Esophagus squamous epithelium (tissue), 5 donors: ENCODE measurements around the gene BAIAP3. TPM values are rescaled to one million over a fixed set of nuclear protein-coding genes. Genes with fewer than 3 reads are reported as not detected.
"Not testable (repeated sequence)": the region's sequence is repeated elsewhere in the genome, so short reads cannot be mapped to it uniquely, and the experiment has no call there.

Source experiments
- DNase-seq: peaks from one replicate; lab custom pipeline; 2025; lab: John Stamatoyannopoulos, UW
- H3K27ac ChIP-seq, 4 donors: fragments of 200-600 bp; sonication (generic); one replicate each; pipeline ENCODE4 v1.5.1; 2016 to 2019; ENCODE audit warnings: mild to moderate bottlenecking in 1 of 4
- H3K27me3 ChIP-seq, 4 donors: fragments of 200-600 bp; sonication (generic); 1 replicate in 3 of 4; 2 replicates in 1 of 4; pipeline versions ENCODE4 v1.5.1 to v1.6.0; 2017 to 2021; ENCODE audit warnings: antibody characterized with exemption in 1 of 4
- H3K36me3 ChIP-seq, 3 donors: fragments of 200-600 bp; sonication (generic); one replicate each; pipeline ENCODE4 v1.5.1; 2016 to 2019
- H3K4me1 ChIP-seq, 3 donors: fragments of 200-600 bp; sonication (generic); one replicate each; pipeline ENCODE4 v1.5.1; 2017 to 2019
- H3K4me3 ChIP-seq, 4 donors: fragments of 200-600 bp; sonication (generic); 1 replicate in 3 of 4; 2 replicates in 1 of 4; pipeline ENCODE4 v1.5.1; 2016 to 2019; ENCODE audit warnings: mild to moderate bottlenecking in 2 of 4, moderate library complexity in 1 of 4
- H3K9me3 ChIP-seq, 3 donors: fragments of 200-600 bp; sonication (generic); one replicate each; pipeline ENCODE4 v1.5.1; 2016 to 2019
- POLR2A ChIP-seq, 4 donors: fragments of 450-650 bp; IDR thresholded peaks; one replicate each; pipeline ENCODE4 v1.6.1; 2017; ENCODE audit warnings: antibody characterized with exemption in 4 of 4, mild to moderate bottlenecking in 4 of 4, moderate library complexity in 3 of 4
- WGBS, 2 donors: methylation state at CpG; one replicate each; pipeline ENCODE4 v1.1.5; 2018; 5-methylcytosine and 5-hydroxymethylcytosine counted together
- intact Hi-C: fragments of 100-400 bp; cut with DNase I; formaldehyde crosslinking; loops from one replicate; pipeline ENCODE4 v1.15.0; 2022
- total RNA-seq, 4 donors: library from RNA; depleted of rRNA; stranded (reverse); fragments of >200 nt; gene quantifications; one replicate each; pipeline ENCODE4 v1.1.0, GENCODE V29; 2016
- TF ChIP-seq, protein P1 (sequence below), 6 experiments: fragments of 450-650 bp in 4 of 6; fragments of 200-600 bp in 2 of 6; sonication (generic) in 2 of 6; IDR thresholded peaks; one replicate each; pipeline ENCODE4 v1.5.1; 2016 to 2019; ENCODE audit warnings: antibody characterized with exemption in 6 of 6, mild to moderate bottlenecking in 4 of 6, moderate library complexity in 4 of 6
- donor health status: DM: yes; HTN: yes; CAD: no.

The BAIAP3 gene
- total RNA-seq, 4 donors from 2014 or later: 0.68 to 2.7 (median 1.00) TPM

DNA sequence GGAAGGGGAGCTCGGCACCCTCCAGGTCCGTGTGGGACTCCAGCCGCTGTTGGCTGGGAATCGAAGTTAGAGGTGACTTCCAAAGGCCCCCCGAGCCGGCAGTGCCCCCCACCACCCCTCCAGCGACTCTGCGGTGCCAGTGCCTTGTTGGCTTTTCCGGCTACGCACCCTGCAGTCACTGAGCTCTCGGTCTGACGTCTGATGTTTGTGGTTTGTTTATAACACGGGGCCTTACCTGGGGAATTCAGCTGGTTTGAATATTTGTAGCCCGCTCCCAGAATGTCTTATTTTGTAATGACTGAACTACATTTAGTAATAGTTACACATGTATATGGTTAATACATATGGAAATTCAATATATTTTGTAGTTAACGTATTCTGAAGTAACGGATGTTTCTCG lies 7.1 kb upstream of the BAIAP3 start:
- 70 to 82% methylated on average over 5 to 10 of the region's 17 CpGs for WGBS, 2 donors
- Histone ChIP-seq H3K4me1 (peaks cover under 1 to 5% (median 3%) of the 10 kb centered on the region in 3 donors), H3K27me3 (peaks cover 0 to 13% (median 0%) of the 10 kb centered on the region in 4 donors), H3K27ac (peak overlapping the region in 1 of 4 donors; percentile 16), H3K36me3 (peaks cover 10 to 58% (median 22%) of the 10 kb centered on the region in 3 donors), H3K4me3 (no peak overlapping the region), H3K9me3 (peaks cover 0 to 7% (median 4%) of the 10 kb centered on the region in 3 donors)
- TF ChIP-seq, protein P1, sequence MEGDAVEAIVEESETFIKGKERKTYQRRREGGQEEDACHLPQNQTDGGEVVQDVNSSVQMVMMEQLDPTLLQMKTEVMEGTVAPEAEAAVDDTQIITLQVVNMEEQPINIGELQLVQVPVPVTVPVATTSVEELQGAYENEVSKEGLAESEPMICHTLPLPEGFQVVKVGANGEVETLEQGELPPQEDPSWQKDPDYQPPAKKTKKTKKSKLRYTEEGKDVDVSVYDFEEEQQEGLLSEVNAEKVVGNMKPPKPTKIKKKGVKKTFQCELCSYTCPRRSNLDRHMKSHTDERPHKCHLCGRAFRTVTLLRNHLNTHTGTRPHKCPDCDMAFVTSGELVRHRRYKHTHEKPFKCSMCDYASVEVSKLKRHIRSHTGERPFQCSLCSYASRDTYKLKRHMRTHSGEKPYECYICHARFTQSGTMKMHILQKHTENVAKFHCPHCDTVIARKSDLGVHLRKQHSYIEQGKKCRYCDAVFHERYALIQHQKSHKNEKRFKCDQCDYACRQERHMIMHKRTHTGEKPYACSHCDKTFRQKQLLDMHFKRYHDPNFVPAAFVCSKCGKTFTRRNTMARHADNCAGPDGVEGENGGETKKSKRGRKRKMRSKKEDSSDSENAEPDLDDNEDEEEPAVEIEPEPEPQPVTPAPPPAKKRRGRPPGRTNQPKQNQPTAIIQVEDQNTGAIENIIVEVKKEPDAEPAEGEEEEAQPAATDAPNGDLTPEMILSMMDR (IDR thresholded peaks at IDR 0.05): no peak
- TF ChIP-seq POLR2A (IDR thresholded peaks at IDR 0.05): no peak
- no peak for DNase-seq
- intact Hi-C loops: no loop called here

DNA sequence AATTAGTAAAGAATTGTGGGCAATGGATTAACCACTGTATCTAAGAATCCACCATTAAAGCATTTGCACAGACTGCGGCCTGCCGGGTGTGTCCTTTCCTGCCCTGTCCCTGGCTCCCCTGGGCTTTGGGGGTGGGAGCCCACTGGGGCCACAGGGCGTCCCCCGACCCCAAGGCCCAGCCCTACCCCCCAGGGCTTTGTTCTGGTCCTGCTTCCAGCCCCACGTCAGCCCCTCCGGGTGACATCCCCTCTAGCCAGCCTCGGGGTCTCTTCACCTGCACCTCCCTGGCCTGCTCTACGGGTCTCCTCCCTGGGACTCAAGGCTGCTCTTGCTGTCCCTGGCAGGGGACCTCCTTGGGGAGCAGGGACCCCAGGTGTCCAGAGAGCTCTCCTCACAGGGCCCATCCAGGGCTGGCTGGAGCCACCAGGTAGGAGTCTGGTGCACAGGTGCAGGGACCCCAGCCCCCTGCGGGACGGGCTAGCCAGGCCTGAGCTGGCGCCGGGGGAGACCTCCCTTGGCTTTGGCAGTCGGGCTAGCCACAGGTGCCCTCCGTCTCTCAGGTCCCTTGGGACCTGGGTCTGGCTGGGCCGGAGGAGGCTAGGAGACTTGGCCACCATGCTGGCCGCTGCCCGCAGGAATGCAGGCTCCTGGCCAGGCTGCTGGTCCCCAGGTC lies 6.4 kb upstream of the BAIAP3 start:
- Histone ChIP-seq H3K9me3 (peaks cover 0 to 7% (median 4%) of the 10 kb centered on the region in 3 donors), H3K27me3 (peaks cover 0 to 20% (median 2%) of the 10 kb centered on the region in 4 donors), H3K4me1 (peaks cover 8 to 12% (median 10%) of the 10 kb centered on the region in 3 donors), H3K36me3 (peaks cover 10 to 51% (median 22%) of the 10 kb centered on the region in 3 donors), H3K27ac (no peak overlapping the region), H3K4me3 (no peak overlapping the region)
- intact Hi-C loops: no loop called here
- no peak for DNase-seq
- WGBS, 2 donors: 77 to 82% methylated on average over 4 to 8 of the region's 17 CpGs
- TF ChIP-seq POLR2A (IDR thresholded peaks at IDR 0.05): no peak
- TF ChIP-seq, protein P1 (IDR thresholded peaks at IDR 0.05): no peak

DNA sequence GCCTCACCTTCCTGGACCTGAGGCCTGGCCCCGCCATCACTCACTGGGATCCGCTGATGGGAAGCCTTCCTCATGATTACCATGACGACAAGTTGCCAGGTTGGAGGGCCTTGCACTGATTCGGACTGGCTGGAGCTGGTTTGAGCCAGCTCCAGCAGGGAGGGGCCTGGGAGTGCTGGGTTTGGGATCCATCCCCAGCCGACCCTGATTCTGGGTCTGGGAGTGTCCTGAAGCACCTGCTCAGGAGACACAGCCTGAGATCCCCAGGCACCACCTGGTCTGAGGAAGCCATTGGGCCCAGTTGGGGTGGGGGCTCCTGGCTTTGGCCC lies 5.9 kb upstream of the BAIAP3 start:
- peaks cover under 1 to 25% (median 5%) of the 10 kb centered on the region in 4 donors for H3K27me3 ChIP-seq
- TF ChIP-seq, protein P1 (IDR thresholded peaks at IDR 0.05): no peak
- TF ChIP-seq POLR2A (IDR thresholded peaks at IDR 0.05): no peak
- H3K4me1 ChIP-seq: peaks cover 13 to 17% (median 15%) of the 10 kb centered on the region in 3 donors
- peaks cover 10 to 46% (median 22%) of the 10 kb centered on the region in 3 donors for H3K36me3 ChIP-seq
- intact Hi-C loops: no loop called here
- peaks cover 0 to 7% (median 4%) of the 10 kb centered on the region in 3 donors for H3K9me3 ChIP-seq
- 0 to 73% methylated on average over 1 to 3 of the region's 5 CpGs for WGBS, 2 donors
- no peak overlapping the region for H3K27ac ChIP-seq
- H3K4me3 ChIP-seq: no peak overlapping the region
- DNase-seq: no peak

DNA sequence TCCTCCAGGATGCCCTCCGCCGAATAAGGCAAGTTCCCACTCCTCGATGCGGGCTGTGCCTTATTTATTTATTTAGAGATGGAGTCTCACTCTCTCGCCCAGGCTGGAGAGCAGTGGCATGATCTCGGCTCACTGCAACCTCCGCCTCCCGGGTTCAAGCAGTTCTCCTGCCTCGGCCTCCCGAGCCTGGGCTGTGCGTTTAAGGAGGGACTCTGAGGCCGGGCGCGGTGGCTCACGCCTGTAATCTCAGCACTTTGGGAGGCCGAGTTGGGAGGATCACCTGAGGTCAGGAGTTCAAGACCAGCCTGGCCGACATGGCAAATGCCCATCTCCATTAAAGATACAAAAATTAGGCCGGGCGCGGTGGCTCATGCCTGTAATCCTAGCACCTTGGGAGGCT lies 5.3 kb upstream of the BAIAP3 start:
- Histone ChIP-seq H3K36me3 (peaks cover 9 to 41% (median 22%) of the 10 kb centered on the region in 3 donors), H3K27me3 (peaks cover 6 to 30% (median 10%) of the 10 kb centered on the region in 4 donors), H3K4me1 (peaks cover 17 to 22% (median 19%) of the 10 kb centered on the region in 3 donors)
- H3K4me3 ChIP-seq, H3K9me3 ChIP-seq, intact Hi-C loops, DNase-seq, H3K27ac ChIP-seq: not testable (repeated sequence)
- WGBS, 2 donors: 89 to 95% methylated on average over 9 to 12 of the region's 20 CpGs

DNA sequence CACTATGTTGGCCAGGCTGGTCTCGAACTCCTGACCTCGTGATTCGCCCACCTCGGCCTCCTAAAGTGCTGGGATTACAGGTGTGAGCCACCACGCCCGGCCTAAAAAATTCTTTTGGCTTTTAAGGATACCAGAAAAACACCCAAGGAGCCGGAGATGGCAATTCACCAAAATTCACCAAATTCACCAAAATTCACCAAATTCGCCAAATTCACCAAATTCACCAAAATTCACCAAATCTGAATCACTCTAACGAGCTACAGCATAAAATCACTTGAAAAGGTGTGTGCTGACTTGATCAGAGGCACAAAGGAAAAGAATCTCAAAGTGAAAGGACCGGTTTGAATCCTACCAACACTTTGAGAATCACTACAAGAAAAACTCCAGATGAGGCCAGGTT lies 4.5 kb upstream of the BAIAP3 start:
- H3K27ac ChIP-seq, H3K4me3 ChIP-seq, intact Hi-C loops, H3K9me3 ChIP-seq, DNase-seq: not testable (repeated sequence)
- Histone ChIP-seq H3K27me3 (peaks cover 9 to 39% (median 14%) of the 10 kb centered on the region in 4 donors), H3K4me1 (peaks cover 20 to 31% (median 27%) of the 10 kb centered on the region in 3 donors), H3K36me3 (peaks cover under 1 to 33% (median 14%) of the 10 kb centered on the region in 3 donors)
- WGBS, 2 donors: 81 to 85% methylated on average over 9 to 10 of the region's 10 CpGs

DNA sequence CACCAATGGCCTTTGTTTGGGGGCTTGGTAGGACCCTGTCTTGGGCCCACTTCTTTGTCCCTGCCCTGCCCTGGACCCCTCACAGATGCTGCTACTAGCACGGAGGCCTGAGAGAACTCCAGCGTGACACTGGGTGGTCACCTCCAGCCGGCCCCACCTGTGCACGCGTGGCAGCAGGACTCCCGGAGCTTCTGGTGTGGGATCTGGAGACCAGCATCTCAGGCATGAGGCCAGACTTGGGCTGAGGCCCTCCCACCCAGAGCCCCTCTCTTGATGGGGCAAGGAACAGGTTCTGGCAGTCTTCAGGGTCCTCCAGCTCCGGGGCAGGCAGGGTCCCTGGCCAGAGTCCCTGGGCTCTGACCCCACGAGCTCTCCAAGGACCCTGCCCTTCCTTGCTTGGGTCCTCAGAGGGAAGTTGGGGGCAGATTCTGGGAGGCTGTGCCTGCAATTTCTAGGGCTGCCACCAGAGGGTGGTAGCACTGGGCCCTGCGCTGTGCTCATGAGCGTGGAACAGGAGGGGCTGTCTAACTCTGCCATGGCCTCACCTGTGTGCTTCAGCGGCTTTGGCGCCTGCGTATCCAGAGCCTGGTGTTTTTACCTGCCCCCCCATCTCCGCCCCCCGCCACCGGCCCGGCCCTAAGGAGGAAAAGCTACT lies 3.1 kb upstream of the BAIAP3 start:
- Histone ChIP-seq H3K36me3 (peaks cover 0 to 18% (median 2%) of the 10 kb centered on the region in 3 donors), H3K4me1 (peaks cover 24 to 38% (median 31%) of the 10 kb centered on the region in 3 donors), H3K27me3 (peaks cover 18 to 53% (median 24%) of the 10 kb centered on the region in 4 donors), H3K4me3 (no peak overlapping the region), H3K27ac (no peak overlapping the region), H3K9me3 (peaks cover 0 to 7% (median 4%) of the 10 kb centered on the region in 3 donors)
- WGBS, 2 donors: 60% methylated on average over 1 of the region's 17 CpGs; no CpG with 5 or more reads in 1 of the 2 donors
- no peak for DNase-seq
- intact Hi-C loops: no loop called here
- TF ChIP-seq, protein P1 (IDR thresholded peaks at IDR 0.05): peak in 3 of 6 experiments; percentile 23 to 60 (median 23)
- TF ChIP-seq POLR2A (IDR thresholded peaks at IDR 0.05): no peak
